ENCODE data around the gene ZNF112.

ZNF112 gene

DNA sequence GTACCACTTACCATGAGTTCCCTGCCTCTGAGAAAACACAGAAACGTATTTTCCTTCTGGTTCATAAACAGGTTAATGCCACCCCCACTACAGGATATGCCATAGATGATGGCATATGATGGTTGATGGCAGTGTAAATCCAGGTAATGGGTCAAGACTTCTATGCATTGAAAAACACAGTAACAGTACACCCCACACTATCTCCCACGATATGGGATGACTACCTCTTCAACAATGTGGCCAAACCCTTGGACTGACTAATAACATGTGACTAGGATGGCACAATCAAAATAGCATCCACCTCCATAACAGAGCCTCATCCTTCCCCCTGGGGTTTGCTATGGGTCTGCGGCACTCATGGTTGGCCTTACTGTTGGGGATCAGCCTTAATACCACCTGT, 73.6 kb downstream of the ZNF112 start:
- DNase-seq (ENCODE audit: low read depth in 1 of 2, low spot score in 1 of 2) = no peak

DNA sequence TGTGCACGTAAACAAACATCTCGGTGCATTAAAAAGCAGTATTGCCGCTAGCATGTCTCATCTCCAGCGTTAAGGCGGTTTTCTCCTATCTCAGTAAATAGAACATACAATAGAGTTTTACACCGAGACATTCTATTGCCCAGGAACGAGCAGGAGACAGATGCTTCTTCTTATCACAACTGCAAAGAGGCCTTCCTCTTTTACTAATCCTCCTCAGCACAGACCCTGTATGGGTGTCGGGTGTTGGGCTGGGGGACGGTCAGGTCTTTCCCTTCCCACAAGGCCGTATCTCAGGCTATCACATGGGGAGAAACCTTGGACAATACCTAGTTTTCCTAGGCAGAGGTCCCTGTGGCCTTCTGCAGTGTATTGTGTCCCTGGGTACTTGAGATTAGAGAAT, 75.6 kb downstream of the ZNF112 start:
- DNase-seq (ENCODE audit: low read depth in 1 of 2, low spot score in 1 of 2) = no peak

DNA sequence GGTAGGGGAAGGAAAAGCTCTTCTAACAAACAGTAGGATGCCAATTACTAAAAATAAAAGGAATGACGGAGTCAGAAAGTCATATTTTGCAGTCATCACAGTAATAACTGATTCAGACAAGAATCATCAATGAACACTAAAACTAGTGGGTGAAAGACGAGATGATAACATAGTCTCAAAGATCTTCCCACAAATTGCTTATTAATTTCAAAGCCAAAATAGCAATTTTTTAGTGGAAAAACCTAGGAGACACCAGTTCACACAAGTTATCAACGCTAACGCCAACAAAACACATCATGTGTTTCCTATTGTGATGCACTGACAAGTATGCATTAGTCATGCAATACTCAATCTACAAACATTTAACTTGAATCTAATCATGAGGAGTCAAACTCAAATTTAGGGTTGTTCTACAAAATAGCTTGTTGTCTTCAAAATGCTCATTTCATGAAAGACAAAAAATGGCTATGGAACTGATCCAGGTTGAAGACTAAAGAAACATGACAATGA, 78.2 kb downstream of the ZNF112 start:
- no peak for DNase-seq (ENCODE audit: low read depth in 1 of 2, low spot score in 1 of 2)

DNA sequence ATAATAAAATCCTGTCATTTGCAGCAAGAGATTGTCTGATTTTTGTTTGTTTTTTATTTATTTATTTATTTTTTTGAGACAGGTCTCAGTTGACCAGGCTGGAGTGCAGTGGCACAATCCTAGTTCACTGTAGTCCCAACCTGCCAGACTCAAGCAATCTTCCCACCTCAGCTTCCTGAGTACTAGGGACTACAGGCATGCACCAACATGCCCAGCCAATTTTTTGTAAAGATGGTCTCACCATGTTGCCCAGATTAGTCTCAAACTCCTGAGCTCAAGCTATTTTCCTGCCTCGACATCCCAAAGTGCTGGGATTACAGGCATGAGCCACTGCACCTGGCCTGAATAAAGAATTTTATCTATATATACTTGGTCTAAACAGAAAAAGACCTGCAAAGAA, 79.1 kb downstream of the ZNF112 start:
- no peak for DNase-seq (ENCODE audit: low read depth in 1 of 2, low spot score in 1 of 2)
